Measurements from ENCODE around the gene HOMER1.

DNA sequence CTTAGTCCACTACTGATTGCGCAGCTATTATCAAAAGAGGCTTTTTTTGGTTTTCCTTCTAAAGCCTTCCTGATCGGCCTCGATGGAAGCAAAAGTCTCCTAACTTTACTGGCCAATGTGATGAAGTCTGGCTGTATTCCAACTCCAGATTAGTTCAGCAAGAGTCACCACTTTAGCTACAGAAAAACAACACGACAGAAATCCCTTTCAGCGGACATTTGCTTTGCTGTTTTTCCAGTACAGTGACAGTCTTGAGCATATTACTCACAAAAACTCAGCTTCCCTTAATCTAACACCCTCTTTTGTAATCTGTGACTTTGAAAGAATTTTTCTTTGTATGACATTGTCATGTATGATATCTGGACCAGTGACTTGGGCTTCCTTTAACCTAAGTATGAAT, 95.7 kb downstream of the HOMER1 start:
- TF ChIP-seq EZH2 (IDR thresholded peaks at IDR 0.05) (no peak), POLR2AphosphoS5 (IDR thresholded peaks at IDR 0.05; ENCODE audit: borderline replicate concordance, low read depth, low read length) (no peak), FOXP2 (optimal IDR thresholded peaks at IDR 0.05; ENCODE audit: control extremely low read depth, extremely low read length, insufficient read depth) (no peak)
